SK-N-MC (cell line): ENCODE results near the gene SFI1.

Experiments used
- EZH2 ChIP-seq: fragments of 200-600 bp; sonication (generic); IDR thresholded peaks from one replicate; pipeline ENCODE4 v1.6.1; 2017; ENCODE audit warnings: antibody characterized with exemption
- POLR2AphosphoS5 ChIP-seq: IDR thresholded peaks from 2 replicates; pipeline ENCODE4 v1.6.1; 2012; ENCODE audit warnings: mild to moderate bottlenecking, low read depth, low read length, borderline replicate concordance

DNA sequence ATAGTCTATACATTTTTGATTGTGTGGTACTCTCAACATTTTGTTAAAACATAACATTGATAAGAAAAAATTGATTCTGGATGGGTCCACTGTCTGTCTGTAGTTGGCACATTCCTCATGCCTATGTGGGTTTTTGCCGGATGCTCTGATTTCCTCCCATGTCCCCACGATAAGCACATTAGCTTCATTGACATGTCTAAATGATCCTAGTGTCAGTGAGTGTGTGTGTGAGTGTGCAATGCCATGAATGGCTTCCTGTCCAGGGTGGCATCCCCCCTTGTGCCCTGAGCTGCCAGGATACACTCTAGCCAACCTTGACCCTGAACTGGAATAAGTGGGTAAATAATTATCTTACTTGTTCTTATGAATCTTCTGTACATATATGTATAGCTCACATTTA is 5.4 kb downstream of the SFI1 start:
- TF ChIP-seq EZH2, result no peak
- TF ChIP-seq POLR2AphosphoS5, result no peak
